Esophagus muscularis mucosa (tissue), 3 donors: ENCODE data around the gene CLEC3B.

ENCODE experiments used
- POLR2A ChIP-seq: fragments of 450-650 bp; IDR thresholded peaks from one replicate; pipeline ENCODE4 v1.6.1; 2017; ENCODE audit warnings: antibody characterized with exemption, moderate library complexity, mild to moderate bottlenecking, low read depth
- TF ChIP-seq, protein P1 (sequence below), 3 experiments: fragments of 200-600 bp in 2 of 3; fragments of 450-650 bp in 1 of 3; sonication (generic) in 2 of 3; IDR thresholded peaks; one replicate each; pipeline ENCODE4 v1.5.1; 2017 to 2019; ENCODE audit warnings: antibody characterized with exemption in 3 of 3, mild to moderate bottlenecking in 2 of 3, moderate library complexity in 1 of 3

DNA sequence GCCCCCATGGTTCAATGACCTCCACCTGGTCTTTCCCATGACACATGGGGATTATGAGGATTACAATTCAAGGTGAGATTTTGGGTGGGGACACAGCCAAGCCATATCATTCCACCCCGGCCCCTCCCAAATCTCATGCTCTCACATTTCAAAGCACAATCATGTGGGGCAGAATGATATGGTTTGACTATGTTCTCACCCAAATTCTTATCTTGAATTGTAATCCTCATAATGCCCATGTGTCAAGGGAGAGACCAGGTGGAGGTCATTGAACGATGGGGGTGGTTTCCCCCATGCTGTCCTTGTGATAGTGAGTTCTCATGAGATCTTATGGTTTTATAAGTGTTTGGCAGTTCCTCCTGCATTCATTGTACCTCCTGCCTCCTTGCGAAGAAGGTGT lies 2.4 kb upstream of the CLEC3B start:
- no peak for TF ChIP-seq POLR2A
- TF ChIP-seq, protein P1, sequence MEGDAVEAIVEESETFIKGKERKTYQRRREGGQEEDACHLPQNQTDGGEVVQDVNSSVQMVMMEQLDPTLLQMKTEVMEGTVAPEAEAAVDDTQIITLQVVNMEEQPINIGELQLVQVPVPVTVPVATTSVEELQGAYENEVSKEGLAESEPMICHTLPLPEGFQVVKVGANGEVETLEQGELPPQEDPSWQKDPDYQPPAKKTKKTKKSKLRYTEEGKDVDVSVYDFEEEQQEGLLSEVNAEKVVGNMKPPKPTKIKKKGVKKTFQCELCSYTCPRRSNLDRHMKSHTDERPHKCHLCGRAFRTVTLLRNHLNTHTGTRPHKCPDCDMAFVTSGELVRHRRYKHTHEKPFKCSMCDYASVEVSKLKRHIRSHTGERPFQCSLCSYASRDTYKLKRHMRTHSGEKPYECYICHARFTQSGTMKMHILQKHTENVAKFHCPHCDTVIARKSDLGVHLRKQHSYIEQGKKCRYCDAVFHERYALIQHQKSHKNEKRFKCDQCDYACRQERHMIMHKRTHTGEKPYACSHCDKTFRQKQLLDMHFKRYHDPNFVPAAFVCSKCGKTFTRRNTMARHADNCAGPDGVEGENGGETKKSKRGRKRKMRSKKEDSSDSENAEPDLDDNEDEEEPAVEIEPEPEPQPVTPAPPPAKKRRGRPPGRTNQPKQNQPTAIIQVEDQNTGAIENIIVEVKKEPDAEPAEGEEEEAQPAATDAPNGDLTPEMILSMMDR (IDR thresholded peaks at IDR 0.05): no peak
